G401 (cell line): ENCODE data around the gene NOP14. TPM values are rescaled to one million over a fixed set of nuclear protein-coding genes. Genes with fewer than 3 reads are reported as not detected.
A peak's percentile ranks its signal among the peaks of the same experiment; 100 is the strongest.
"Not testable (repeated sequence)": the region's sequence is repeated elsewhere in the genome, so short reads cannot be mapped to it uniquely, and the experiment has no call there.

Experiments used
- DNase-seq: peaks from one replicate; pipeline ENCODE4 v3.0.0-alpha.2; 2015; ENCODE audit warnings: low spot score
- in situ Hi-C: cut with HindIII; loops from 2 replicates; pipeline ENCODE4 v1.10.0; 2016; ENCODE audit warnings: low sequenced_read_pairs, mixed read lengths
- total RNA-seq: library from RNA; depleted of rRNA; stranded (reverse); fragments of >200 nt; shearing (Covaris generic); gene quantifications from 2 replicates; pipeline ENCODE4 v1.2.3, GENCODE V29; 2014

The NOP14 gene
- total RNA-seq, 1 experiment from 2014 or later = 55.4 TPM

GRCh38 chr4:2963966-2964471 lies 813 bp upstream of the NOP14 start:
- in situ Hi-C loops = no loop called here
- DNase-seq = peak; percentile 60

GRCh38 chr4:2962614-2963174 lies 512 bp downstream of the NOP14 start:
- peak; percentile 64 for DNase-seq
- in situ Hi-C loops = no loop called here

- in situ Hi-C loops = no loop called here
- peak; percentile 35 for DNase-seq
Observed at GRCh38 chr4:2961811-2962441, 1.3 kb downstream of the NOP14 start.

GRCh38 chr4:2961421-2961810 lies 1.8 kb downstream of the NOP14 start:
- DNase-seq = no peak
- in situ Hi-C loops = no loop called here

GRCh38 chr4:2960450-2960849 lies 2.8 kb downstream of the NOP14 start:
- in situ Hi-C loops = not testable (repeated sequence)

GRCh38 chr4:2958446-2958845 lies 4.8 kb downstream of the NOP14 start:
- in situ Hi-C loops = no loop called here
- no peak for DNase-seq

More at GRCh38 chr4:2960450-2960849, 2.8 kb downstream of the NOP14 start:
- not testable (repeated sequence) for DNase-seq

DNA sequence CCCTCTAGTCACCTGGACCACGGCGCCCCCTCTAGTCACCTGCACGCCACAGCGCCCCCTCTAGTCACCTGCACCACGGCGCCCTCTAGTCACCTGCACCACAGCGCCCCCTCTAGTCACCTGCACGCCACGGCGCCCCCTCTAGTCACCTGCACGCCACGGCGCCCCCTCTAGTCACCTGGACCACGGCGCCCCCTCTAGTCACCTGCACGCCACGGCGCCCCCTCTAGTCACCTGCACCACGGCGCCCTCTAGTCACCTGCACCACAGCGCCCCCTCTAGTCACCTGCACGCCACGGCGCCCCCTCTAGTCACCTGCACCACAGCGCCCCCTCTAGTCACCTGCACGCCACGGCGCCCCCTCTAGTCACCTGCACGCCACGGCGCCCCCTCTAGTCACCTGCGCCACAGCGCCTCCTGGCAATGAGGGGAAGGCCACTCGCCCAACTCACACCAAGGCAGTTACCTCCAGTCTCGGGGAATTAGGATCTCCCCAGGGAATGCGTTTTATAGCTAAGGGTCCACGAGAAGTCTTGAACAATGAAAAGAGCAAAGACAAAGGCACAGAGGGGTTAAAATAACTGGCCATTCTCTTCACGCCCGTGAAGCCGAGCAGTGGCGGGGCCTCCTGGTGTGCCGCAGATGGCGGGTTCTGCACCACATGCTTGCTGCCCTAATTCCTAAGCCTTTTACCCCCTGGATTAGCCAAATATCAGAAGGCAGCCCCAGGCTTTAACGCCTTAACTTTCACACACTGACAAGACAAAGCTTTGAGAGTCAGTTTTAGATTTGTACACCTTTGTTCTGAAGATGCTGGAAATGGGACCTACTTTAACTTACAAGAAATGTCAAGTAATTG lies 7.8 kb downstream of the NOP14 start:
- peak; percentile 77 for DNase-seq
- in situ Hi-C loops = not testable (repeated sequence)

- in situ Hi-C loops = no loop called here
- DNase-seq = peak; percentile 51
Observed at GRCh38 chr4:2954358-2955185, 8.6 kb downstream of the NOP14 start.

DNA sequence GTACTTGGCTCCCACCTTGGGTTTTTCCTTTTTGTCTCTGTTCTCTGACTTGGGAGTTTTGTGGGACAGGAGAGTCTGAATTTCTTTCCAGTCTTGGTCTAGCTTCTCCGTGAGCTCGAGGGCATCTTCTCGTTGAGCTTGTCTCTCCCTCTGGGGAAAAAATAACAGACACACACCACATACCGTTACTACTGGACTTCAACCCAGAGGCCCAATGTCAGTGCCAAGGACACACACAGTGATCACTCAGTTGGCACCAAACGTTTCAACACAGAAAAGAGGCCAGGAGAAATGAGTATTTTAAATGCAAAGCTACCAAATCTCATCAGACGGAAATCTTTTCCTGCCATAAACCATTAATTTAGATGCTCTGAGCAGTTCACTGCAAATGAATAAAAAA lies 9.7 kb downstream of the NOP14 start:
- DNase-seq = peak; percentile 70
- in situ Hi-C loops = no loop called here

DNA sequence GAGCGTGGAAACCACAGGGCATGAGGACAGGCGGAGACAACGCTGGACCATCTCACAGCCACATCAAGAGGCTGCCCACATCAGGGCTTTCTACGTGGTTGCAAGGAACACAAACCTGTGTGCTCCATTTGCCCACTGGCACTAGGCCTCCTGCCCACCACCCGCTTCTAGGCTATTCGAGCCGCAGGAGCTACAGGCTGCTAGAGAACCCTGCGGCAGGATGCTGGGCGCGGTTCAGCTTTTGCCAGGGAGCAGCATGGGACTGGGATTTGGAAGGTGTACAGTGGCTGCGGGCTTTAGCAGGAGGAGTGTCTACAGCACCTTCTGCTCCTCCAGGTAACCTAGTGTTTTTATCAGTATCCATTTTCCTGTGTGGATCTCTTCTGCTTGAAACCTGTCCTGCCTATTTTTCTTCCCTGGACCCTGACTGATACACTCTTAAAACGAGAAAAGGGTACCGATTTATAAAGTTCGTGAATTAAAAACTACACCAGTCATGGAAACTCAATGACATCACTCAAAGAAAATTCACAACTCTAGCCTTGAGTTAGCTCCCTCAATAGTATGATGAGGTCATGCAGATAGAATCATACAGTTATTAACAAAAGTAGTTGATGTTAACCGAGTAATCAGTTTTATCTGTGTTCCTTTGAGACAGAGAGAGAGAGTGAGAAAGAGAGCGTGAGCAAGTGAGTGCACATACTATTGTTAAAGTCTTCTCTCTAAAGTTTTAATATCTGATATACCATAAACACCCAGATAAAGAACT lies 12.8 kb downstream of the NOP14 start:
- in situ Hi-C loops = no loop called here
- DNase-seq = peak; percentile 84

GRCh38 chr4:2949782-2950125 lies 13.5 kb downstream of the NOP14 start:
- no peak for DNase-seq
- in situ Hi-C loops = no loop called here

DNA sequence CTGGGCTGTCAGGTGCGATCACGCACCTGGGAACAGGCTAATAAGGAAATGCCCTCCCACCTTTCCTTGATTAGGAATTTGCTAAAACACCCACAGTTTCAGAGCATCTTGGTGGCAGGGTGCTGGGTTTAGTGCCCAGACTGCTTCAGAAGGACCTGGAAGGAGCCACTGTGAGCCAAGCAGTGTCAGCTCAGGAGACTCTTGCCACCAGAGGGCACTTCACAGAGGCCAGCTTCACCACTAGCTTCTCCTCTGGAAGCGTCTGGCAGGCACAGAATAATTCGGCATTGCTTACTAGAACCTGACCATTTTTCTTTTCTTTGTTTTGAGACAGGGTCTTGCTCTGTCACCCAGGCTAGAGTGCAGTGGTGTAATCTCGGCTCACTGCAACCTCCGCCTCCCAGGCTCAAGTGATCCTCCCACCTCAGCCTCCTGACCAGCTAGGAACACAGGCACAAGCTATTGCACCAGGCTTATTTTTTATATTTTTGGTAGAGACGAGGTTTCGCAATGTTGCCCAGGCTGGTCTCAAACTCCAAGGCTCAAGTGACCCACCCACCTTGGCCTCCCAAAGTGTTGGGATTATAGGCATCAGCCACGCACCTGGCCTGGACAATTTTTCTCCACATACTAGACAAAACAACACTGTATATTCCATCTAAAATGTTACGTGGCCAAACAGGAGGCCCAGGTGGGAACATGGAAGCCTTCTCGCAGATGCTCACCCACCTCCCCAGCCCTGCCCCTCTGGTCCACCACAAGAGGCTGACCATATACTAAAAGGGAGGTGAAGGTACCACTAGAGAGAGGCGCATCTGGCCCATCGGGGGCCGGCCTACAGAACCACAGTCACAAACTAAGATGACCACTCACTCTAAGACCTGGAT lies 14.1 kb downstream of the NOP14 start:
- in situ Hi-C loops = no loop called here
- peak; percentile 89 for DNase-seq

GRCh38 chr4:2947926-2948325 lies 15.3 kb downstream of the NOP14 start:
- in situ Hi-C loops = no loop called here

DNA sequence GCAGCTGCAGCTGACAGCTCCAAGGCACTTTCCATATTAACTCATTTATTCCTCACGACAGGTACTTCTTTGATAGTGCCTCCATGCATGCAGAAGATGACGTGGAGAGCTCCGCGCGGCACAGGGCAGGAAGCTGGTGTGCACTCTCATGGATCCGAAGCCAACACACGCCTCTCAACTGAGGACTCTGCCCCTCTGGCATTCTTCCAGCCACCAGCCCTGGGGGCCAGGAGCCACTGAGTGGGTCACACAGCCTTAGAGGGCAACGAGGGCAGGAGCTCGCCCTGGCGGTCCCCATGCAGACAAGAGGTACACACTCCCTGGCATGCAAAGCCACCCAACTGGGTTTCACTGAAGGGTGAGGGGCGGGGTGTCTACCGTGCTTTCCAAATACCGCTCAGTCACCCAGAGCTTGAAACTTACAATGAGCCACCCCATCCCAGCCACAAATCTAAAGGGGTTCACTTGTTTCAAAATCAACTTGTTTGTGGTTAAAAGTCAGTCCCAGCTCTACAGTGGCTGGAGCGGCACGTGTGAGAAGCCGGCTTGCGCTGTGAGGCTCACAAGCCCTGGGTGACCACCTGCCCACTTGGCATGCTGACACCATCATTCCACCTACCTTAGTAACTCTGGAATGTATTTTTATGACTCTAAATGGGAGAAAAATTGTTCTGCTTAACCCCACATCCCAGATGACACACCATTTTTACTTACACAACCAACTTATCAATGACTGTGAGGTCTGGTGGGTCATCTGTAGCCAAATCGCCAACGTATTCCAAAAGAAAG lies 16.2 kb downstream of the NOP14 start:
- DNase-seq = no peak
- in situ Hi-C loops = no loop called here

More at GRCh38 chr4:2947926-2948325, 15.3 kb downstream of the NOP14 start:
- DNase-seq = no peak

- in situ Hi-C loops, DNase-seq: not testable (repeated sequence)
Observed at GRCh38 chr4:2945619-2946604, 17.3 kb downstream of the NOP14 start.
